ENCODE results near the gene NODAL. TPM values are rescaled to one million over a fixed set of nuclear protein-coding genes. Genes with fewer than 3 reads are reported as not detected.

Gene NODAL
- polyA plus RNA-seq, 2 of the 4 experiments (the other 2 are of a cell fraction): not detected

DNA sequence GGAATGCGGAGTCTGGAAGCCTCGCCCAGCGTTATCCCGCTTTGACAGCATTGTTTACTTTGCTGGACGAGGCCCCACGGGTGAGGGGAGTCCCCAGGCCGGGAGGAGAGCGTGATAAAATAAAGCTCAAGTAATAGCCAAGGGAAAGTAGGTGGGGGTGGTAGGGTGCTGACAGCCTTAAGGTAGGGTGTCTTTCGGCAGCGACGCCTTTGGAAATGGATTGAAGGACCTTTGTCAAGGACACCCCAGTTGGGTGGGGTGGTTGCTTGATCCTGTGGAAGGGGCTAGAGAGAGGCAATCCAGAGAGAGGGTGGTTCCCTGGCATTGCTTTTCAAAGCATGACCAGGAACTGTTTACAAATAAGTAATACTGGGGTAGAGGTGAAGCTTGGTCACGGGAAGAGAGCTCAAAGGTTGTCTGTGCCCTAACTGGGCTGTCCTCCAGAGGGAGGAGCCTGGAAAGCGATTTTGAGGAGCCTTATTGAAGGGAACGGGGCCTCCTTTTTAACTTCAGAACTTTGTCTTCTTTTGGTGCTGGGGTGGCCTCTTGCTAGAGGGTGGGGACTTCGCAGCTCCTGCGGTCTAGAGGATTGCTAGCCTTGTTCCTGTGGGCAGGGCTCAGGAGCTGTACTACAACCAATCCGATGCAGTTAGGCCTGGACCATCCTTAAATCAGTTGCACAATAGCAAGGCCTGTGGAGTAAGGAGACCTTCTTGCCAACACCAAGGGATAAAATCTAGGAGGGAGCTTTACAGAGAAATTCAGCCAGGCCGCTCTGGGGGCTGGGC lies 36.2 kb downstream of the NODAL start:
- peak; percentile 40 to 81 for DNase-seq (ENCODE audit: low read depth in 1 of 2, low spot score in 1 of 2)
- POLR2A ChIA-PET: interaction anchor here (0.6 to 2.0 kb wide), 5 partner anchors 12 to 235 kb away, joined by 3 to 9 read pairs (median 4); partner anchors contain the start of gene SAR1A
- 6% methylated on average over 18 of the region's 18 CpGs for WGBS (ENCODE audit: missing lambda C conversion rate)
- peak; percentile 60 to 82 for ATAC-seq
- FAIRE-seq: no peak
- CTCF ChIA-PET: interaction anchor here (0.8 to 2.8 kb wide), 14 partner anchors 12 to 183 kb away, joined by 3 to 15 read pairs (median 4); partner anchors contain the start of gene LRRC20
- peak overlapping the region; percentile 58 for H3K4me3 ChIP-seq
- peak overlapping the region; percentile 97 for H3K4me2 ChIP-seq
- H3K27ac ChIP-seq: peak overlapping the region; percentile 75 to 92
- peaks cover 15% of the 10 kb centered on the region for H3K4me1 ChIP-seq
- no peaks in the 10 kb centered on the region for H3K9me3 ChIP-seq
- 0 out of 5 replicates have a peak, but pooled peaks of 1 of the 2 experiments have one; percentile 27 for TF ChIP-seq JUN (IDR thresholded peaks at IDR 0.05)
- no peak for TF ChIP-seq ZNF302 (CRISPR knock-in tag; IDR thresholded peaks at IDR 0.05)
- TF ChIP-seq CEBPB (IDR thresholded peaks at IDR 0.05): peak; percentile 76 to 94; a peak in 3 of 4 replicates
- TF ChIP-seq JUNB (IDR thresholded peaks at IDR 0.05): no peak
- TF ChIP-seq KDM1A (IDR thresholded peaks at IDR 0.05; ENCODE audit: low read depth): no peak
- no peak for TF ChIP-seq HMGXB4 (CRISPR knock-in tag; IDR thresholded peaks at IDR 0.05; ENCODE audit: borderline replicate concordance)
- TF ChIP-seq, protein P1, sequence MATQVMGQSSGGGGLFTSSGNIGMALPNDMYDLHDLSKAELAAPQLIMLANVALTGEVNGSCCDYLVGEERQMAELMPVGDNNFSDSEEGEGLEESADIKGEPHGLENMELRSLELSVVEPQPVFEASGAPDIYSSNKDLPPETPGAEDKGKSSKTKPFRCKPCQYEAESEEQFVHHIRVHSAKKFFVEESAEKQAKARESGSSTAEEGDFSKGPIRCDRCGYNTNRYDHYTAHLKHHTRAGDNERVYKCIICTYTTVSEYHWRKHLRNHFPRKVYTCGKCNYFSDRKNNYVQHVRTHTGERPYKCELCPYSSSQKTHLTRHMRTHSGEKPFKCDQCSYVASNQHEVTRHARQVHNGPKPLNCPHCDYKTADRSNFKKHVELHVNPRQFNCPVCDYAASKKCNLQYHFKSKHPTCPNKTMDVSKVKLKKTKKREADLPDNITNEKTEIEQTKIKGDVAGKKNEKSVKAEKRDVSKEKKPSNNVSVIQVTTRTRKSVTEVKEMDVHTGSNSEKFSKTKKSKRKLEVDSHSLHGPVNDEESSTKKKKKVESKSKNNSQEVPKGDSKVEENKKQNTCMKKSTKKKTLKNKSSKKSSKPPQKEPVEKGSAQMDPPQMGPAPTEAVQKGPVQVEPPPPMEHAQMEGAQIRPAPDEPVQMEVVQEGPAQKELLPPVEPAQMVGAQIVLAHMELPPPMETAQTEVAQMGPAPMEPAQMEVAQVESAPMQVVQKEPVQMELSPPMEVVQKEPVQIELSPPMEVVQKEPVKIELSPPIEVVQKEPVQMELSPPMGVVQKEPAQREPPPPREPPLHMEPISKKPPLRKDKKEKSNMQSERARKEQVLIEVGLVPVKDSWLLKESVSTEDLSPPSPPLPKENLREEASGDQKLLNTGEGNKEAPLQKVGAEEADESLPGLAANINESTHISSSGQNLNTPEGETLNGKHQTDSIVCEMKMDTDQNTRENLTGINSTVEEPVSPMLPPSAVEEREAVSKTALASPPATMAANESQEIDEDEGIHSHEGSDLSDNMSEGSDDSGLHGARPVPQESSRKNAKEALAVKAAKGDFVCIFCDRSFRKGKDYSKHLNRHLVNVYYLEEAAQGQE (IDR thresholded peaks at IDR 0.05): no peak

- WGBS (ENCODE audit: missing lambda C conversion rate): 1% methylated on average over 8 of the region's 11 CpGs
- Histone ChIP-seq H3K4me3 (peak overlapping the region; percentile 58), H3K27ac (peak overlapping the region; percentile 75 to 92), H3K9me3 (no peaks in the 10 kb centered on the region), H3K4me2 (peak overlapping the region; percentile 97), H3K4me1 (peaks cover 15% of the 10 kb centered on the region)
- TF ChIP-seq KDM5A (IDR thresholded peaks at IDR 0.05) (no peak), ZFP36 (IDR thresholded peaks at IDR 0.05; ENCODE audit: borderline replicate concordance, partially characterized antibody) (no peak), ZC3H11A (IDR thresholded peaks at IDR 0.05) (no peak), NFE2L2 (conservative IDR thresholded peaks at IDR 0.05; ENCODE audit: low read length) (no peak), TP53 (CRISPR knock-in tag; IDR thresholded peaks at IDR 0.05) (no peak), SMC3 (IDR thresholded peaks at IDR 0.05) (no peak), HOXB13 (CRISPR knock-in tag; IDR thresholded peaks at IDR 0.05; ENCODE audit: low read depth) (no peak), RFX5 (IDR thresholded peaks at IDR 0.05) (no peak), MYC (IDR thresholded peaks at IDR 0.05; ENCODE audit: borderline replicate concordance, low read length) (no peak), HES2 (IDR thresholded peaks at IDR 0.05) (no peak)
- TF ChIP-seq, protein P2, sequence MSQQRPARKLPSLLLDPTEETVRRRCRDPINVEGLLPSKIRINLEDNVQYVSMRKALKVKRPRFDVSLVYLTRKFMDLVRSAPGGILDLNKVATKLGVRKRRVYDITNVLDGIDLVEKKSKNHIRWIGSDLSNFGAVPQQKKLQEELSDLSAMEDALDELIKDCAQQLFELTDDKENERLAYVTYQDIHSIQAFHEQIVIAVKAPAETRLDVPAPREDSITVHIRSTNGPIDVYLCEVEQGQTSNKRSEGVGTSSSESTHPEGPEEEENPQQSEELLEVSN (IDR thresholded peaks at IDR 0.05; ENCODE audit: borderline replicate concordance, low read depth): no peak
- ChIA-PET POLR2A (interaction anchor here (0.6 to 1.7 kb wide), 4 partner anchors 23 to 234 kb away, joined by 3 to 9 read pairs (median 4); partner anchors contain the start of gene SAR1A), CTCF (interaction anchor here (0.8 to 2.8 kb wide), 12 partner anchors 14 to 185 kb away, joined by 3 to 15 read pairs (median 4); partner anchors contain the start of gene LRRC20)
- peak; percentile 16; a peak in 4 of 6 replicates for ATAC-seq
- FAIRE-seq: no peak
- no peak for DNase-seq (ENCODE audit: low read depth in 1 of 2, low spot score in 1 of 2)
Observed at GRCh38 chr10:70404787-70405036, 36.8 kb downstream of the NODAL start.

All from A549 (cell line).